H1 (cell line): ENCODE results near the gene HK1. TPM values are rescaled to one million over a fixed set of nuclear protein-coding genes. Genes with fewer than 3 reads are reported as not detected.

Experiments used
- CTCF ChIA-PET: fragments of 300-600 bp; sonication (Branson Sonifier 250); formaldehyde crosslinking; loops from one replicate; lab custom pipeline; 2021; ENCODE audit not compliant: partially characterized antibody; lab: Charles Lee
- POLR2A ChIA-PET: fragments of 300-600 bp; sonication (Branson Sonifier 250); formaldehyde crosslinking; loops from one replicate; lab custom pipeline; 2021; ENCODE audit warnings: inconsistent platforms; ENCODE audit not compliant: partially characterized antibody; lab: Charles Lee
- DNase-seq, 2 experiments: peaks; one replicate each; pipeline versions ENCODE4 v3.0.0 to v3.0.0-alpha.2; 2010 to 2022; ENCODE audit warnings: low spot score in 2 of 2, low read depth in 1 of 2, mixed read lengths in 1 of 2
- FAIRE-seq: peaks from 2 replicates; lab custom pipeline; 2011; peaks lifted over from hg19 to GRCh38; lab: Jason Lieb, UNC
- H2AFZ ChIP-seq: 2 replicates; pipeline ENCODE4 v1.8.1; 2012; ENCODE audit warnings: low read length, inconsistent platforms
- H2AK5ac ChIP-seq: 2 replicates; pipeline ENCODE4 v1.6.1; 2013; ENCODE audit warnings: low read depth, low read length
- H2BK120ac ChIP-seq: replicated peaks from 2 replicates; pipeline ENCODE3; 2013; ENCODE audit warnings: low read depth, low read length, inconsistent platforms
- H2BK12ac ChIP-seq: 2 replicates; pipeline ENCODE4 v1.6.1; 2013; ENCODE audit warnings: low read depth, low read length
- H2BK15ac ChIP-seq: 2 replicates; pipeline ENCODE4 v1.6.1; 2013; ENCODE audit warnings: low read length
- H2BK20ac ChIP-seq: 2 replicates; pipeline ENCODE4 v1.6.1; 2013; ENCODE audit warnings: low read length
- H2BK5ac ChIP-seq: 2 replicates; pipeline ENCODE4 v1.6.1; 2013; ENCODE audit warnings: low read depth, low read length
- H3K14ac ChIP-seq: 2 replicates; pipeline ENCODE4 v1.6.1; 2013; ENCODE audit warnings: inconsistent platforms; ENCODE audit not compliant: insufficient read length
- H3K18ac ChIP-seq: 2 replicates; pipeline ENCODE4 v1.6.1; 2013; ENCODE audit warnings: low read length; ENCODE audit errors: extremely low read depth
- H3K23ac ChIP-seq: 2 replicates; pipeline ENCODE4 v1.6.1; 2013; ENCODE audit warnings: inconsistent platforms; ENCODE audit not compliant: insufficient read length
- H3K23me2 ChIP-seq: 2 replicates; pipeline ENCODE4 v1.6.1; 2013; ENCODE audit warnings: low read depth, low read length
- H3K27ac ChIP-seq: 2 replicates; pipeline ENCODE4 v1.6.1; 2011; ENCODE audit warnings: low read depth, low read length, inconsistent platforms
- H3K27me3 ChIP-seq, 4 experiments: replicated peaks in 1 of 4; 1 replicate in 1 of 4; 2 replicates in 3 of 4; pipeline versions ENCODE4 v1.6.1 to v1.8.1; 2011 to 2013; ENCODE audit warnings: low read length in 3 of 4, mild to moderate bottlenecking in 3 of 4, inconsistent platforms in 2 of 4, mixed read lengths in 2 of 4, moderate library complexity in 1 of 4; ENCODE audit not compliant: control insufficient read depth in 3 of 4, insufficient read depth in 3 of 4; ENCODE audit errors: extremely low read depth in 1 of 4
- H3K36me3 ChIP-seq, 4 experiments: 2 replicates each; pipeline versions ENCODE4 v1.6.1 to v1.8.1; 2011 to 2013; ENCODE audit warnings: mild to moderate bottlenecking in 4 of 4, low read length in 3 of 4, moderate library complexity in 2 of 4, control low read depth in 1 of 4, inconsistent platforms in 1 of 4; ENCODE audit not compliant: insufficient read depth in 4 of 4, control insufficient read depth in 2 of 4
- H3K4ac ChIP-seq: replicated peaks from 2 replicates; pipeline ENCODE3; 2013; ENCODE audit warnings: low read length, low read depth, mixed read lengths, inconsistent platforms; ENCODE audit not compliant: insufficient read length
- H3K4me1 ChIP-seq, 4 experiments: replicated peaks in 1 of 4; 1 replicate in 1 of 4; 2 replicates in 3 of 4; pipeline versions ENCODE4 v1.6.1 to v1.8.1; 2011 to 2013; ENCODE audit warnings: low read length in 3 of 4, inconsistent platforms in 2 of 4, mixed read lengths in 1 of 4; ENCODE audit not compliant: insufficient read depth in 4 of 4, control insufficient read depth in 3 of 4
- H3K4me2 ChIP-seq, 2 experiments: 2 replicates each; pipeline versions ENCODE4 v1.6.1 to v1.8.1; 2011 to 2013; ENCODE audit warnings: low read depth in 2 of 2, low read length in 2 of 2, control low read depth in 1 of 2, inconsistent platforms in 1 of 2, mild to moderate bottlenecking in 1 of 2; ENCODE audit not compliant: insufficient read depth in 1 of 2
- H3K4me3 ChIP-seq, 4 experiments: fragments of 200-600, 300-600 bp in 1 of 4; sonication (generic), shearing (Covaris generic), sonication (Bioruptor Twin) in 1 of 4; 2 replicates each; pipeline versions ENCODE4 v1.5.1 to v1.8.1; 2011 to 2016; ENCODE audit warnings: low read length in 4 of 4, low read depth in 3 of 4, control low read depth in 2 of 4, inconsistent platforms in 2 of 4, mild to moderate bottlenecking in 2 of 4, mixed read lengths in 1 of 4, moderate library complexity in 1 of 4; ENCODE audit not compliant: insufficient read depth in 2 of 4; ENCODE audit errors: extremely low read depth in 1 of 4
- H3K56ac ChIP-seq: replicated peaks from 2 replicates; pipeline ENCODE3; 2013; ENCODE audit warnings: low read depth, mild to moderate bottlenecking, mixed read lengths, low read length, inconsistent platforms; ENCODE audit not compliant: insufficient read length
- H3K79me1 ChIP-seq: 2 replicates; pipeline ENCODE4 v1.6.1; 2013; ENCODE audit warnings: low read depth, low read length, control low read depth
- H3K79me2 ChIP-seq, 2 experiments: 2 replicates each; pipeline versions ENCODE4 v1.6.1 to v1.8.1; 2012 to 2013; ENCODE audit warnings: low read length in 2 of 2, mild to moderate bottlenecking in 2 of 2, inconsistent platforms in 1 of 2; ENCODE audit not compliant: insufficient read depth in 2 of 2, control insufficient read depth in 1 of 2
- H3K9ac ChIP-seq, 4 experiments: replicated peaks in 1 of 4; 1 replicate in 1 of 4; 2 replicates in 3 of 4; pipeline versions ENCODE4 v1.6.1 to v1.8.1; 2011 to 2013; ENCODE audit warnings: low read depth in 3 of 4, low read length in 3 of 4, control low read depth in 2 of 4, mild to moderate bottlenecking in 2 of 4, moderate library complexity in 2 of 4, inconsistent platforms in 1 of 4; ENCODE audit errors: extremely low read depth in 1 of 4
- H3K9me3 ChIP-seq, 2 experiments: 2 replicates each; pipeline versions ENCODE4 v1.6.1 to v1.8.1; 2012 to 2013; ENCODE audit warnings: mild to moderate bottlenecking in 2 of 2, moderate library complexity in 2 of 2, control low read depth in 1 of 2, inconsistent platforms in 1 of 2, low read depth in 1 of 2, low read length in 1 of 2, mixed read lengths in 1 of 2; ENCODE audit not compliant: insufficient read depth in 2 of 2
- H4K20me1 ChIP-seq, 2 experiments: replicated peaks in 1 of 2; 2 replicates each; pipeline versions ENCODE3 to v1.8.1; 2011 to 2013; ENCODE audit warnings: inconsistent platforms in 2 of 2, low read length in 2 of 2, mild to moderate bottlenecking in 1 of 2; ENCODE audit not compliant: insufficient read depth in 2 of 2, control insufficient read depth in 1 of 2
- H4K5ac ChIP-seq: 2 replicates; pipeline ENCODE4 v1.6.1; 2013; ENCODE audit warnings: low read length, low read depth, mixed read lengths, inconsistent platforms; ENCODE audit not compliant: insufficient read length
- H4K8ac ChIP-seq: 2 replicates; pipeline ENCODE4 v1.8.0; 2013; ENCODE audit warnings: mild to moderate bottlenecking, moderate library complexity, low read length, inconsistent platforms; ENCODE audit not compliant: insufficient read depth; ENCODE audit errors: extremely low read depth
- H4K91ac ChIP-seq: replicated peaks from 2 replicates; pipeline ENCODE3; 2013; ENCODE audit warnings: low read length, mixed read lengths, inconsistent platforms; ENCODE audit not compliant: insufficient read length
- BACH1 ChIP-seq: IDR thresholded peaks from 2 replicates; pipeline ENCODE4 v1.6.1; 2012; ENCODE audit warnings: low read length, improper control_type of control experiment
- JUND ChIP-seq: IDR thresholded peaks from 2 replicates; pipeline ENCODE4 v1.6.1; 2011; ENCODE audit warnings: mild to moderate bottlenecking, improper control_type of control experiment, low read length
- RXRA ChIP-seq: IDR thresholded peaks from 2 replicates; pipeline ENCODE4 v1.6.1; 2011; ENCODE audit warnings: low read depth, mild to moderate bottlenecking, low read length, moderate library complexity; ENCODE audit not compliant: insufficient read depth
- WGBS, 2 experiments: shearing (Covaris generic) in 1 of 2; methylation state at CpG; one replicate each; pipeline versions ENCODE4 v1.1.6 to v1.1.7; 2013 to 2015; ENCODE audit warnings: low lambda C conversion rate in 2 of 2, mixed read lengths in 2 of 2, inconsistent platforms in 1 of 2, low coverage in 1 of 2, missing lambda C conversion rate in 1 of 2; ENCODE audit not compliant: insufficient replicate concordance in 2 of 2, insufficient coverage in 1 of 2, insufficient read length in 1 of 2; ENCODE audit errors: extremely low coverage in 1 of 2, missing lambda C conversion rate in 1 of 2; 5-methylcytosine and 5-hydroxymethylcytosine counted together
- polyA plus RNA-seq, 7 experiments: library from polyadenylated mRNA; depleted of rRNA in 3 of 7; stranded (reverse) in 5 of 7; unstranded in 2 of 7; fragments of >200 nt in 5 of 7; fragments of 200-250 nt in 2 of 7; gene quantifications; 1 replicate in 5 of 7; 2 replicates in 1 of 7; 4 replicates in 1 of 7; pipeline versions ENCODE4 v1.2.1 to v1.2.3, GENCODE V29; 2011 to 2013; ENCODE audit warnings: missing spikeins in 2 of 7, mixed read lengths in 2 of 7
- total RNA-seq: library from RNA; stranded (reverse); fragmentation: NEBNext Ultra II Directional; extraction: Animal tissue kit (Norgen Biotek cat#: 25700); gene quantifications from 2 replicates; pipeline ENCODE4 v1.2.1, GENCODE V29; 2021
- TF ChIP-seq, protein P1 (sequence below): IDR thresholded peaks from 2 replicates; pipeline ENCODE4 v1.6.1; 2012; ENCODE audit warnings: inconsistent platforms

Gene HK1
- total and polyA plus RNA-seq, 2 of the 8 experiments (the other 6 are each of a cell fraction or from before 2014, with no cell fraction given): 55.8 to 247 TPM

DNA sequence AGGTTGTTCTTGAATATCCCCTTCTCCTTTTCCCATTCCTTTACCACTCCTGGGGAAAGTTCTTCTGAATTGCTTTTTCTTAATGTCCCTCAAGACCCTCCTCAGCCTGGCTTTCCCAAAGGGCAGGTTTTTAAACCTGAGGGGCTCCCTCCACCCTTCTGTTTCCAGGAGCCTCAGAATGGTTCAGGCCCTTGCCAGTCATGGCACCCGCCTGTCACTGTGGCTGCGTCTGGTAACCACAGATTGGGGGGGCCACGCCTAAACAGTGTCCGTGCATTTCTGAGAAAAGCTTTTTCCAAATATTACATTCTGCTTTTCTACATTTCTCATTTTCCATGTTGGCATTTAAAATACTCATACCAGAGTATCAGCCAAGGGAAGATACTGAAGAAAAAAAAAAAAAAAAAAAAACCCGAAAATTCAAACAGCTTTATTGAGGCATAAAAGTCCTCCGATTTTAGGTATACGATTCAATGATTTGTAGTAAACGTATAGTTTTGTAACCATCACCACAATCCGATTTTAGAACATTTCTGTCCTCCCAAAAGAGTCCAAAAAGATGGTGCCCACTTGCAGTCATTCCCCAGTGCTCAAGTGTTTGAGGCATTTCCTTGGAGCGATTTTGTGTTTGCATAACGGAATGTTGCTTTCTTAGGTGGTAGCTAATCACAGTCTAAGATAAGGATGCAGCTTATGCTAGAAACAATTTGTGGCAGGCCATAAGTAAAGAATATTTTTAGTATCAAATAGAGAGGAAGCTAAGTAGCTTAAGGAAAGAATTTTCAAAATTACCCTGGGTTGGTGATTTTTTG lies 36.0 kb upstream of the HK1 start:
- ChIA-PET CTCF (interaction anchor here (0.5 to 8.1 kb wide), 16 partner anchors 10 to 265 kb away, joined by 3 to 66 read pairs (median 4); no protein-coding TSS in a partner anchor), POLR2A (no interaction called here)
- no peaks in the 10 kb centered on the region for H3K23me2 ChIP-seq
- H3K9me3 ChIP-seq: no peaks in the 10 kb centered on the region
- H3K4me3 ChIP-seq: no peak overlapping the region
- no peak overlapping the region for H3K4me2 ChIP-seq
- H4K8ac ChIP-seq: no peak overlapping the region
- H3K14ac ChIP-seq: no peak overlapping the region
- H2BK20ac ChIP-seq: no peak overlapping the region
- no peak overlapping the region for H3K18ac ChIP-seq
- H3K23ac ChIP-seq: no peak overlapping the region
- no peak overlapping the region for H2BK15ac ChIP-seq
- no peaks in the 10 kb centered on the region for H3K4me1 ChIP-seq
- H2AK5ac ChIP-seq: no peak overlapping the region
- no peak overlapping the region for H2BK5ac ChIP-seq
- H2BK120ac ChIP-seq: no peak overlapping the region
- no peak overlapping the region for H3K9ac ChIP-seq
- no peaks in the 10 kb centered on the region for H3K79me1 ChIP-seq
- FAIRE-seq (no peak), DNase-seq (no peak)
- no peaks in the 10 kb centered on the region for H4K20me1 ChIP-seq
- no peak overlapping the region for H4K5ac ChIP-seq
- H3K27me3 ChIP-seq: no peaks in the 10 kb centered on the region
- no peaks in the 10 kb centered on the region for H3K79me2 ChIP-seq
- H2BK12ac ChIP-seq: no peak overlapping the region
- H3K4ac ChIP-seq: no peak overlapping the region
- no peaks in the 10 kb centered on the region for H3K36me3 ChIP-seq
- H3K56ac ChIP-seq: no peak overlapping the region
- no peak overlapping the region for H4K91ac ChIP-seq
- H3K27ac ChIP-seq: no peak overlapping the region
- H2AFZ ChIP-seq: no peak overlapping the region
- WGBS, 2 experiments: 89% methylated on average over 10 of the region's 11 CpGs; no CpG with 5 or more reads in 1 of the 2 experiments
- no peak for TF ChIP-seq JUND
- no peak for TF ChIP-seq BACH1
- no peak for TF ChIP-seq RXRA
- TF ChIP-seq, protein P1, sequence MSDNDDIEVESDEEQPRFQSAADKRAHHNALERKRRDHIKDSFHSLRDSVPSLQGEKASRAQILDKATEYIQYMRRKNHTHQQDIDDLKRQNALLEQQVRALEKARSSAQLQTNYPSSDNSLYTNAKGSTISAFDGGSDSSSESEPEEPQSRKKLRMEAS: no peak
